HG02981 (cell line): ENCODE data around the gene UBE2J2.

Experiments
- ATAC-seq: cut with Tn5 transposase; IDR thresholded peaks from one replicate; pipeline ENCODE4 v1.9.1; 2021; ENCODE audit warnings: mild to moderate bottlenecking, moderate library complexity; ENCODE audit not compliant: unreplicated experiment

Gene UBE2J2

DNA sequence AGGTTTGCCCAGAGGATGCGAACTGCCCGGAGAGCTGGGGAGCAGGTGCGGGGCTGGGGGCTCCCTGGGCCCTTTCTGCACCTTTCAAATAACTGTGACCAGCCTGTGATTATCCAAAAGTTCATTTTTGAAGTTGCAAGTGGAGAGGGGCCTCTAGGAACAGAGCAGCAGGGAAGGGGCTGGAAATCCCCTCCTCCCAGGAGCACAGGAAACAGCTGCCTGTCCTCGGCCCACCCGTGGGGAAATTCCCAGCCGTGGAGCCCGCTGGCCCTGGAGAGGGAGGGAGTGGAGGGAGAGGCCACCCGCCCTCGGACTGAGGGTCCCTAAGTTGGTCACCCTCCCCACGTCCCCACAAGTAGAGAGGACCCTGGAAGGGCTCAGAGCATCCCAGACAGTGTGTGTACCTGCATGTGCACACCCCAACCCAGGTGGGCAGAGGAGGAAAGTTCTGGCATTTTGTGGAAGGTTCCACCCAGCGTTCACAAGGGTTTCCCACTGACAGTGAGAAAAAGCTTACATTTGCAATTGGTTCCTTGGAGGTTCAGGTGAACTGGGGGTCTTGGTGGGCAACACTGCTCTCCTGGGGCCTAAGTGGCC lies 58.5 kb downstream of the UBE2J2 start:
- no peak for ATAC-seq

DNA sequence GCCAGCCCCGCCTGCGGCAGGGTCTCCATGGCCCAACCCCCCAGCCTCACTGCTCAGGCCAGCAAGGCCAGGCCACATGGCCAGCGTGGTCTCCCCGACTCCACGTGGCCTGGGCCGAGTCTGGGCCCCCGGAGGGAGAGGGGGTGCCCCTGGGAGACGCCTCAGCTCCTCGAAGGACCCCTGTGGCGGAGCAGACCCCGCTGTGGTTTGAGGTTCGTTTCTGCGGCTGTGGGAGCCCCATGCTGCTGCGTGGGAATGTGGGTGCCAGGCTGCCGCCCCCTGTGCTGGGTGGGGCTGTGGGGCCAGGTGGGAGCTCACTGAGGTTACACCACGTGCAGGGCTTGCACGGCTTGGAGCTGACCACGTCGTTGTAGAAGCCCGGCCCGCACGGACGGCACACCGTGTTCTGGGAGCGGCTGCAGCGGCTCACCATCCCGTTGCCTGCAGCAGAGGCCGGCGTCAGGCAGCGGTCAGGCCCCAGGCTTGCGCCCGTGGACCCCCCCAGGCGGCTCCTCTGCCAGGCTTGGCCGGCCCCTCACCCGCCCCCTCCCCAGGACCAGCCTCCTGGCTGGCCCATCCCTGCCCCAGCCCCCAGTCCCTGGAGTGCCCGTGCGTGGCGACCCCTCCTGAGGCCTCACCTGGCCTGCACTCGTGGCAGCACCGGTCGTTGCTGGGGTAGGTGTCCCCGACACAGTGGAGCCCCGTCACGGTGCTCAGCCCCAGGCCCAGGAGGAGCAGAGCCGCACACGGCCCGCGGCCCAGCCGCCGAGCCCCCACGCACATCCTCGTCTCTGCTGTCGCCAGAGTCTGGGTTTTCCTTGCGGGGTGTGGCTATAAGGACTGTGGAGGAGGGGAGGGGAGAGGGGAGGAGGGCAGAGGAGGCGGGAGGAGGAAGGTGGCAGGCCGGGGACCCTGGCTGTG lies 60.0 kb downstream of the UBE2J2 start, which contains the start of gene TNFRSF4:
Gene TNFRSF4, minus strand, starts transcription at position 809 of the 921 bp plus-strand sequence. Its CDS starts 26 bp downstream, at position 783.
- ATAC-seq = no peak

DNA sequence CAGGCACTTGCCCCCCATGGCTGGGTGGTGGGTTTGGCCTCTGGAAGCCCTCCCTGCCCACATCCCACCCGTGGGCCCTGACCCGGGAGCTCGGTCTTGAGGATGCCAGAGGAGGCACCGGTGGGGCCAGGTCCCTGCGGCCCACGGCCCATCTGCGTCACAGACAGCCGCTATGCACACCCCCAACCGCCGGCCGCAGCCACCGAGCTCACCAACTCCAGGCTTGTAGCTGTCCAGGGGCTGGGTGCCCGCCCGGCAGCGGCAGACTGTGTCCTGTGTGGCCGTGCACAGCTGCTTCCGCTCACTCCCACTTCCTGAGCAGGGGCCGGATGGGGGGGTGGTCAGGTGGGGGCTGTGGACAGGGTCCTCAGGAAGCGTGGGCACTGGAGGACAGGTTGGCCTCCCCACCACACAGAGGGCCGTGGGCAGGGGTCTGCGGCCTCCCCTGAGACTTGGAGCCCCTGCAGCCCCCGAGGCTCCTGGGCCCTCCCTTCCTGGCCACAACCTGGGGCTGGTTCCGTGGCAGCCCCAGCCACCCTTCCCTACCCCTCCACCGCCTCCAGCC lies 60.8 kb downstream of the UBE2J2 start:
- ATAC-seq = no peak

DNA sequence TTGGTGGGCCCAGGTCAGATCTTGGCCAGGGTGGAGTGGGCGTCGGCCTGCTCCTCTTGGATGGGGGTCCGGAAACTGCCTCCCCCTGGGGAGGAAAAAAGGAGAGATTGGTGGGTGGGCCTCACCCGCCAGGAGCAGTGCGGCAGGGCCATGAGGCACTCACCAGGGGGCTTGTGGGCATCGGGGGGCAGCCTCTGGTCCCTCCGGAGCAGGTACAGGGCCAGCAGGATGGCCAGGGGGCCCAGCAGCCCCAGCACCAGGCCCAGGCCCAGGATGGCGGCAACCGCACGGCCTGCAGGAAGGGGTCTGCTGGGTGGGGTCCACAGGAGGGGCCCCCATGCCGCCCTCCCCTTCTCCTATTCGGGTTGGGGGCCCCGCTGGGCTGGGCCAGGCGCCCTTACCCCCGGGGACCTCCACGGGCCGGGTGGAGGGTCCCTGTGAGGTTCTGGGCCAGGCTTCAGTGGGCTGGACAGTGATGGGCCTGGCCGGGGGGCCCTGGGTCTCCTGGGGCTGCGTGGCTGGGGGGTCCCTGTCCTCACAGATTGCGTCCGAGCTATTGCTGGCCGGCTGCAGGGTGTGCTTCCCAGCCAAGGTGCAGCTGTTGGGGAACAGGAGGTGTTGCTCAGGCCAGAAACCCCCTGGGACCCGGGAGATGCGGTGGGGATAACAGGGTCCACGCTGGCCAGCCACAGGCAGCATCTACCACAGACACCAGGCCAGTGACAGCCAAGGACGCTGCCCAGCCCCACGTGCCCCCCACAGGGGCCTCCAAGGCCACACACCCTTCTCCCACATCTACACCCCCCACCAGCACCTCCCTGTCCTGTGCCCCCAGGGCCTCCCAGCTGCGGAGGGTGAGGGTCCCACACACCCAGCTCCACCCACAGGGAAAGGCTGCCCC lies 61.9 kb downstream of the UBE2J2 start:
- no peak for ATAC-seq

DNA sequence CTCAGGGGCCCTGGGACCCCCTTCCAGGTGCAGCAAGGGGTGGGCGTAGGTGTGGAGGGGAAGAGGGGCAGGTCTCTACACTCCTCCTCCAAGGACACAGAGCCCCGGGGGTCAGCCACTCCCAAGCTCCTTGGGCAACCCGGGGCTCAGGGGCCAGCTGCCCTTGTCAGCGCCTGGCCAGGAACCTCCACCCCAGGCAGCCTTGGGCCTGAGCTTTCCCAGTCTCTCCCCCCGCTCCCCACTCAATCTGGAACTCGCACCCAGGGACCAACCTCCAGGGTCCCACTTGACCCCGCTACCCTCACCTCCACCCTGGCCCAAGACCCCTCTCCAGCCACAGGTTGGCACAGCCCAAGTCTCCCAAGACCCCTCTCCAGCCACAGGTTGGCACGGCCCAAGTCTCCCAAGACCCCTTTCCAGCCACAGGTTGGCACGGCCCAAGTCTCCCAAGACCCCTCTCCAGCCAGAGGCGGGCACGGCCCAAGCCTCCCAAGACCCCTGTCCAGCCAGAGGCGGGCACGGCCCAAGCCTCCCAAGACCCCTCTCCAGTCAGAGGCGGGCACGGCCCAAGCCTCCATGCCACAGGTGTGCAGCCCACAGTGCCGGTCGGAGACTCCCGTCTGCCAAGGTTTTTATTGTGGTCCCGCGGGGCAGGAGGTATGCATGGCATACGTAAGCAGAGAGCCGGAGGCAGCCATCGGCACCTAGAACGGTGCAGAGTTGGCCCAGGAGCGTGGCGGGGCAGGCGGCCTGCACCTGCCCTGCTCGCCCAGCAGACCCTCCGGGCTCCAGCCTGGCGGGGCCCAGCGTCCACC lies 62.7 kb downstream of the UBE2J2 start:
- ATAC-seq = no peak

DNA sequence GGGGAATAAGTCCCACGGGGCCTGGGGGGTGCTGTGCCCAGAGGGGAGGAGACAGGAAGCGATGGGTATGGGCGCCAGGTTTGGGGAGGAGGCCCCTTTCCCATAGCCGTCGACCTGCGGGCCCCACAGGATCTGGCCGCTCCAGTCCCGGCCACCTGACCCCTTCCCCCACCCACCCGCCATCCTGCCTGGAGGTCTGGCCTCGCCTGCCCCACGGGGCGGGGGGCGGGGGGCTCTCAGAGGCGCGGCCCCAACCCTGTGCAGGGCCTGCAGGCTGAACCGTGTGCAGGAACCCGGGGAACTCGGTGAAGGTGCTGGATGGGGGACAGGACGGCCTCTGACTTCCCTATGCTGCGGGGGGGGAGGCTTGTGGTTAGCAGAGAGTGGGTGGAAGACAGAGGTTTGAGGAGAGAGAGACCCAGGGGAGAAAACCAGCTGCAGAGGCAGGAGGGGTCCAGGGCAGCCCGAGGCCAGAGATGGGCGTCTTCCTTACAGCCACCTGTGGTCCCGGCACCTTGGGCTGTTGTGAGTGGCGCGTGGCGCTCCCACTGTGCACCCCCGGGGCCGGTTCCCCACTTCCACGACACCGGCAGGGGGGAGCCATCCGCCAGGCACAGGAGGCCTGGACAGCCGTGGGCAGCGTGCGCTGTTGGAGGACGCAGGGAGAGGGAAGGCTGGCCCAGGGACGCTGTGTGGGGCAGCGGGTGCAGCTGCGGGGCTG lies 64.8 kb downstream of the UBE2J2 start:
- ATAC-seq = no peak

DNA sequence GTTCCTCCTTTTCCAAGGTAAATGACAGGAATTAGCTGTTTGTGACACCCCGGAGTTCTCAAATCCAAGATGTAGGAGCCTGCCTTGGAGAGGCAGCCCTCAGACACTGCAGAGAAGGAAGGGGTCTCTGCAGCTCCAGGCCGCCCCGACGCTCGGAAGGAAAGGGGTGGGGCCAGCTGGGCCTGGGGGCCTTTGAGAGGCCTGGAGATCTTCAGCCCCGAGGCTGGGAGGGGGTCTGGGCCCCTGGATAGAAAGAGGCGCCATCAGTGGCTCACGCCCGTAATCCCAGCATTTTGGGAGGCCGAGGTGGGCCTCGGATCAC lies 66.1 kb downstream of the UBE2J2 start:
- no peak for ATAC-seq

DNA sequence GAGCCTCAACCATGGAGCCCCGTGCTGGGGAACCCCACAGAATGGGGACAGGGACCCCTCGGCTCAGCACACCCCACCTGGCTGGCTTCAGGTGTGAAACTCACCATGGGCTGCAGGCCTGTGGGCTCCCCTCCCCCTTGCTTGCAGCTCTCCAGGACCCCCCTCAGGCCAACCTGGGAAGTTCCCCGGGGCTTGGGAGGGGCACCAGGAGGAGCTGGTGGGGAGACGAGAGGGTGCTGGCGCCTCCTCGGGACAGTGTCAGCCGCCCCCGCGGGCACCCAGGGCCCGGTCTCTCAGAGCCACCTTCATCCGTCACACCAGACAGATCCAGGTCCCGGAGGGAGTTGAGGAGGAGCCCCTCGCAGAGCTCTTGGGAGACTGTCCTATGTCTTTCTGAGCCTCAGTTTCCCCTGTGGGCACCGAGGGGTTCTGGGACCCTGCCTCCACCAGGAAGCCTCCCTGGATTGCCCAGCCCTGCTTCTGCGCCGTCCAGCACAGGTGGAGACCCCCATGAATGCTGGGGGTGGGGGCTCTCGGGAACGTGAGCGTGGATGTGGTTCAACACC lies 66.6 kb downstream of the UBE2J2 start:
- no peak for ATAC-seq

DNA sequence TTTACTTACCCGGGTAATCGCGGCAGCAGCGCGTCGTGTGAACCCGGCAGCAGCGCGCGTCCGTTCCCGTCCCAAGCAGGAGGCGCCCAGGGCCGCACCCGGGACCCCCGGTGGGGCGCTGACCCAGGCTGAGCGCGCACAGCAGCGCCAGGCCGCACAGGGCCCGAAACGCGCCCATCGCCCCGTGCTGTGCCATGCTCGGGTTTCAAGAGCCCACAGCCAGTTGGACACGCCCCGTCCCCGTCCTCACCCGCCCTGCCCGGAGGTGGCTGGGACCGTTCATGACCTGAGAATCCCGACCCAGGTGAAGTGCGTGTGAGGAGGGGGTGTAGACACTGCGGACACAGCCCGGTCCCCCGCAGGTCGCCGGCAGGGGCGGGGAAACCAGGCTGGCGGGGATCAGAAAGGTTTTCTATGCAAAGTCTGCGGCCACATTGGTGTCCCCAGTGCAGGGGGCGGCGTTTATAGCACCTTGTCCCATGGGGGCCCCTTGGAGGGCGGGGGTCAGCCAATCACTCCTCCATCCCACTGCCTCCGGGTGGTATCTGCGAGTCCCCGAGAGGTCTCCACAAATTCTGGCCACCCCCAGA lies 67.2 kb downstream of the UBE2J2 start, which contains the start of gene TNFRSF18:
Gene TNFRSF18, minus strand, starts transcription at position 217 of the 590 bp plus-strand sequence. Its CDS starts 21 bp downstream, at position 196.
- no peak for ATAC-seq

DNA sequence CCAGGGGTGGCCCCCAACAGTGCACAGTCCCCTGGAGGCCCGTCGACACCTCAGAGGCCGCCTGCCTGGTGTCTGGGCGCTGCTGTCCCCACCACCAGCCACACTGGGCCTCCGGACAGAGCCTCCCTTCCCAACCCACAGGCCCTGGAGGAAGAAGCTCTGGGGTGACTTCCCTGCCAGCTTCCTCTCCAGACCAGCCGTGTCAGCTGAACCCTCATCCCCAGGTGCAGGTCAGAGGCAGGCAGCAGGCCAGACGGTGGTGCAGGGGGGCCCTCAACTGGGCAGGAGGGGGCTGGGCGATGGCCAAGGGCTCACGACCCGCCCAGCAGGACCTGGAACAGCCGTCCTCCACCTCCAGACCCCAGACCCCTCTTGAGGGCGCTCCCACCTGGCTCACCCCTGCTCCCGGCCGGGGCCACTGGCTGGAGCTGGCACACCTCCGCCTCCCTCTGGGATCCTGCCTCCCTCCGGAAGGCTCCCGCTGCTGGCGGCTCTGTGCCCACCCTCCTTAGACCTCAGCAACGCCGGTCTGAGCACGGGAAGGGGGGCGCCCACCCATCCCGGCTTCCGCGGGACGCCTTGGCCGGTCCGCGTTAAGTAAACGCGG lies 67.8 kb downstream of the UBE2J2 start:
- no peak for ATAC-seq

DNA sequence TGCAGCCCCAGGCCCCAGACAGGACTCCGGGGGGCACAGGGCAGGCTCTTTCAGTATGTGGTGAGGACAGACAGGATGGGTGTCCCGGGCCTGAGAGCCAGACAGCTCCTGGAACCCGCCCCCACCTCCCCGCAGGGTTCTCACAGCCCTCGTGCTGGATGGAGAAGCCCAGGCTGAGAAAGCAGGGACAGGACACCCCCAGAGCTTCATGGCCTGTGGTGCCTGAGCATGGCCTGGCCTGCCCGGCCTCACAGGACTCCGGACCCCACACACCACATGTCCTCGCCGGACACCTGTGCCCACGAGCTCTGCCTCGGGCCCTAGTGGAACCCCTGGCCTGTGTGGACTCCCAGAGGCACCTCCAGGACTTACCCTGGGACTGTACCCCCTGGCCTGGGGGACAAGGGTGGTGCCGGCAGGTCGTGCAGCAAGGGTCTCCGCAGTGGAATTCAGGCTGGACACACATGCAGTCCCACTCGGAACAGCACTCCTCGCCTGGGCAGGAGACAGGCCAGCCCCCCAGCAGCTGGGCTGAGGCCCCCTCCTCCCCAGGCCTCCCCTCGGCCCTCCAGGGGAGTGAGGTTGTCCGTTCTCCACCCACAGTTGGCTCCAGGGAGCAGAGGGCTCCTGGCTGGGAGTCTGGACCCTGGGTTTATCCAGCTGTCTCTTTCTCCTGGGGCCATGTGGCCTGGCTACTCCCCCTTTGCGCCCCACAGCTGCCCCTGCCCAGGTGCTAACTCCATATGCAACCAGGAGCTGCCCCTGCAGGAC lies 68.5 kb downstream of the UBE2J2 start:
- ATAC-seq = no peak

DNA sequence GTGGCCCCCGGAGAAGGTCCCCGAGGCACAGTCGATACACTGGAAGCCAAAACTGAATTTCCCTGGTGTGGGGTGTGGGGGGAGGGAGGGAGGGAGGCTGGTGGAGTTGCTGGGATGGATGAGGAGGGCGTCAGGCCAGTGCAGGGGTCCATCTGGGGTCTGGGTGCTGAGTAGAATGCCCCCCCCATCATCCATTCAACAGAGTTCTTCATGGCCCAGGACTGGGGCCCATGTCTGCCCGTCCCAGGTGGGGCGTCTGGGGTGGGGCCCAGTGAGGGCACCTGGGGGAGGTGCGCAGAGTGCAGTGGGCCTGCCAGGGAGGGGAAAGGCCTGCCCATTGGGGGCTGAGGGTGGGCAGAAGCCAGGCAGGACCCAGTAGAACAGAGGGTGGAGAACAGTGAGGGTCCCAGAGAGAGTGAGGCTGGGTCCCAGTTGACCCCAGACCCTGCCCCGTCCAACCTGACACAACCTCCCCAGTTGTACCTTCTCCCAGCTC lies 69.2 kb downstream of the UBE2J2 start:
- no peak for ATAC-seq
